Measurements from ENCODE around the gene ORAI1. TPM values are rescaled to one million over a fixed set of nuclear protein-coding genes. Genes with fewer than 3 reads are reported as not detected.

The ORAI1 gene
- total and polyA plus RNA-seq, 2 donors (not counting 3 experiments of a cell fraction or from before 2014, with no cell fraction given): 30.5 to 65.4 TPM

GRCh38 chr12:121649819-121650353 lies 23.6 kb downstream of the ORAI1 start:
- Histone ChIP-seq H2AFZ (ENCODE audit: low read depth, low read length) (no peak overlapping the region), H3K4me2 (ENCODE audit: insufficient read depth, low read length) (no peak overlapping the region), H3K9me1 (replicated peaks; ENCODE audit: control insufficient read depth, extremely low read depth, insufficient read depth, low read length) (no peaks in the 10 kb centered on the region), H3K79me2 (ENCODE audit: control insufficient read depth, insufficient read depth, low read length) (no peaks in the 10 kb centered on the region), H3K27ac (ENCODE audit: insufficient read depth, low read depth, low read length) (no peak overlapping the region), H4K20me1 (replicated peaks; ENCODE audit: control insufficient read depth, extremely low read depth, insufficient read depth, low read length) (no peaks in the 10 kb centered on the region), H3K36me3 (ENCODE audit: control insufficient read depth in 2 of 2, extremely low read depth in 1 of 2, insufficient read depth in 2 of 2, low read length in 2 of 2) (no peaks in the 10 kb centered on the region), H3K27me3 (ENCODE audit: control insufficient read depth in 2 of 2, insufficient read depth in 2 of 2, low read length in 2 of 2) (no peaks in the 10 kb centered on the region), H3K9ac (replicated peaks; ENCODE audit: extremely low read depth, insufficient read depth, low read length) (no peak overlapping the region), H3K4me1 (ENCODE audit: control insufficient read depth, extremely low read depth, insufficient read depth, low read length) (no peaks in the 10 kb centered on the region), H3K9me3 (replicated peaks; ENCODE audit: control insufficient read depth, insufficient read depth, low read length) (no peaks in the 10 kb centered on the region), H3K4me3 (replicated peaks in 1 of 3; ENCODE audit: insufficient read depth in 1 of 3, low read depth in 1 of 3, low read length in 3 of 3) (no peak overlapping the region)
- TF ChIP-seq POLR2A (IDR thresholded peaks at IDR 0.05; ENCODE audit: low read depth, low read length) (no peak), MAX (IDR thresholded peaks at IDR 0.05; ENCODE audit: insufficient read depth, insufficient read length) (no peak), GATA2 (IDR thresholded peaks at IDR 0.05; ENCODE audit: insufficient read depth, insufficient read length, low read depth, low read length) (no peak), EZH2 (IDR thresholded peaks at IDR 0.05; ENCODE audit: borderline replicate concordance, low read depth, low read length, severe bottlenecking) (no peak), FOS (IDR thresholded peaks at IDR 0.05; ENCODE audit: borderline replicate concordance, insufficient read depth, low read length) (no peak), JUN (IDR thresholded peaks at IDR 0.05; ENCODE audit: borderline replicate concordance, insufficient read depth, insufficient read length, low read depth) (no peak)
- ChIA-PET POLR2A (no interaction called here), CTCF (interaction anchor here (2.0 to 3.0 kb wide), 3 partner anchors 19 to 98 kb away, joined by 6 to 10 read pairs (median 10); partner anchors contain the start of gene ORAI1)
- no TSS peak for BruUV-seq (replicated peaks)
- DNase-seq (ENCODE audit: low read depth, low spot score): no peak
- no peak for FAIRE-seq
- intact Hi-C loops (cut with micrococcal nuclease) (no loop called here), dilution Hi-C loops (cut with MboI; ENCODE audit: extremely low pct_ligation_motif_present, low sequenced_read_pairs) (no loop called here)

GRCh38 chr12:121651320-121651719 lies 25.0 kb downstream of the ORAI1 start:
- TF ChIP-seq POLR2AphosphoS5 (IDR thresholded peaks at IDR 0.05; ENCODE audit: insufficient read depth, low read depth, low read length) (no peak), POLR2A (IDR thresholded peaks at IDR 0.05; ENCODE audit: low read depth, low read length) (no peak), JUN (IDR thresholded peaks at IDR 0.05; ENCODE audit: borderline replicate concordance, insufficient read depth, insufficient read length, low read depth) (no peak), EZH2 (IDR thresholded peaks at IDR 0.05; ENCODE audit: borderline replicate concordance, low read depth, low read length, severe bottlenecking) (no peak), MYC (IDR thresholded peaks at IDR 0.05; ENCODE audit: low read depth, low read length) (no peak), FOS (IDR thresholded peaks at IDR 0.05; ENCODE audit: borderline replicate concordance, insufficient read depth, low read length) (no peak), GATA2 (IDR thresholded peaks at IDR 0.05; ENCODE audit: insufficient read depth, insufficient read length, low read depth, low read length) (no peak), CTCF (IDR thresholded peaks at IDR 0.05; ENCODE audit: extremely low read depth in 1 of 2, insufficient read depth in 1 of 2, low read depth in 1 of 2, low read length in 2 of 2) (no peak), MAX (IDR thresholded peaks at IDR 0.05; ENCODE audit: insufficient read depth, insufficient read length) (no peak)
- Histone ChIP-seq H3K36me3 (ENCODE audit: control insufficient read depth in 2 of 2, extremely low read depth in 1 of 2, insufficient read depth in 2 of 2, low read length in 2 of 2) (no peaks in the 10 kb centered on the region), H4K20me1 (replicated peaks; ENCODE audit: control insufficient read depth, extremely low read depth, insufficient read depth, low read length) (no peaks in the 10 kb centered on the region), H3K27me3 (ENCODE audit: control insufficient read depth in 2 of 2, insufficient read depth in 2 of 2, low read length in 2 of 2) (no peaks in the 10 kb centered on the region), H3K4me1 (ENCODE audit: control insufficient read depth, extremely low read depth, insufficient read depth, low read length) (no peaks in the 10 kb centered on the region), H3K9me1 (replicated peaks; ENCODE audit: control insufficient read depth, extremely low read depth, insufficient read depth, low read length) (no peaks in the 10 kb centered on the region), H2AFZ (ENCODE audit: low read depth, low read length) (no peak overlapping the region), H3K4me2 (ENCODE audit: insufficient read depth, low read length) (no peak overlapping the region), H3K79me2 (ENCODE audit: control insufficient read depth, insufficient read depth, low read length) (no peaks in the 10 kb centered on the region), H3K27ac (ENCODE audit: insufficient read depth, low read depth, low read length) (no peak overlapping the region), H3K9me3 (replicated peaks; ENCODE audit: control insufficient read depth, insufficient read depth, low read length) (no peaks in the 10 kb centered on the region), H3K9ac (replicated peaks; ENCODE audit: extremely low read depth, insufficient read depth, low read length) (no peak overlapping the region), H3K4me3 (replicated peaks in 1 of 3; ENCODE audit: insufficient read depth in 1 of 3, low read depth in 1 of 3, low read length in 3 of 3) (no peak overlapping the region)
- DNase-seq (ENCODE audit: low read depth, low spot score) (no peak), FAIRE-seq (no peak)
- intact Hi-C loops (cut with micrococcal nuclease) (no loop called here), dilution Hi-C loops (cut with MboI; ENCODE audit: extremely low pct_ligation_motif_present, low sequenced_read_pairs) (no loop called here)
- ChIA-PET CTCF (interaction anchor here (0.9 to 2.0 kb wide), 4 partner anchors 14 to 99 kb away, joined by 3 to 6 read pairs (median 4); partner anchors contain the start of gene ORAI1), POLR2A (no interaction called here)
- BruUV-seq (replicated peaks): no TSS peak
